HepG2 (cell line): Measurements from ENCODE around the gene SBK2. TPM values are rescaled to one million over a fixed set of nuclear protein-coding genes. Genes with fewer than 3 reads are reported as not detected.

Experiments
- BATF2 ChIP-seq: sonication (generic); formaldehyde crosslinking; IDR thresholded peaks from 2 replicates; pipeline ENCODE4 v1.8.0; 2022; ENCODE audit warnings: mild to moderate bottlenecking, missing genetic modification reagents, moderate library complexity
- HIVEP1 ChIP-seq: sonication (generic); formaldehyde crosslinking; IDR thresholded peaks from 2 replicates; pipeline ENCODE4 v1.4.0; 2020; ENCODE audit warnings: mild to moderate bottlenecking, missing genetic modification reagents
- HMGXB4 ChIP-seq, 2 experiments: sonication (generic) in 1 of 2; formaldehyde crosslinking in 1 of 2; IDR thresholded peaks; 2 replicates each; pipeline versions ENCODE4 v1.4.0 to v1.6.1; 2018 to 2020; ENCODE audit warnings: missing genetic modification reagents in 2 of 2, borderline replicate concordance in 1 of 2, low read depth in 1 of 2, mild to moderate bottlenecking in 1 of 2, missing biosample characterization in 1 of 2
- HNRNPLL ChIP-seq: fragments of 200-400 bp; formaldehyde crosslinking; IDR thresholded peaks from 2 replicates; pipeline ENCODE4 v1.6.1; 2017; ENCODE audit warnings: mild to moderate bottlenecking, low read depth, low read length; ENCODE audit not compliant: poor library complexity, severe bottlenecking
- RBFOX2 ChIP-seq: fragments of 200-400 bp; formaldehyde crosslinking; IDR thresholded peaks from 2 replicates; pipeline ENCODE4 v1.6.1; 2017; ENCODE audit warnings: low read depth, mild to moderate bottlenecking, low read length
- THAP9 ChIP-seq: sonication (generic); formaldehyde crosslinking; IDR thresholded peaks from 2 replicates; pipeline ENCODE4; 2020; ENCODE audit warnings: missing genetic modification reagents, mild to moderate bottlenecking, borderline replicate concordance
- ZFP36L1 ChIP-seq: sonication (generic); formaldehyde crosslinking; IDR thresholded peaks from 2 replicates; pipeline ENCODE4 v1.8.0; 2022; ENCODE audit warnings: mild to moderate bottlenecking, missing genetic modification reagents, moderate library complexity
- ZKSCAN8 ChIP-seq: IDR thresholded peaks from 2 replicates; pipeline ENCODE4 v1.6.1; 2016; ENCODE audit warnings: borderline replicate concordance, missing genetic modification reagents, missing compliant biosample characterization
- ZNF513 ChIP-seq: sonication (generic); formaldehyde crosslinking; conservative IDR thresholded peaks from 2 replicates; pipeline ENCODE4 v1.5.0; 2020; ENCODE audit warnings: missing genetic modification reagents
- ZNF687 ChIP-seq: sonication (generic); formaldehyde crosslinking; IDR thresholded peaks from 2 replicates; pipeline ENCODE4 v1.5.1; 2020; ENCODE audit warnings: mild to moderate bottlenecking, missing genetic modification reagents, moderate library complexity
- ZNF766 ChIP-seq: sonication (generic); formaldehyde crosslinking; IDR thresholded peaks from 2 replicates; pipeline ENCODE4 v1.5.0; 2020; ENCODE audit warnings: missing genetic modification reagents, borderline replicate concordance
- ZNF775 ChIP-seq: sonication (generic); formaldehyde crosslinking; IDR thresholded peaks from 2 replicates; pipeline ENCODE4 v1.4.0; 2020; ENCODE audit warnings: missing genetic modification reagents, mild to moderate bottlenecking, moderate library complexity, borderline replicate concordance
- polyA plus RNA-seq, 8 experiments: library from polyadenylated mRNA; depleted of rRNA in 3 of 8; stranded (reverse) in 7 of 8; unstranded in 1 of 8; fragments of >200 nt; fragmentation: Illumina TruSeq in 4 of 8; extraction: Trizol in 4 of 8; gene quantifications; 2 replicates each; pipeline versions ENCODE4 v1.2.1 to v1.2.3, GENCODE V29; 2011 to 2016; ENCODE audit warnings: low read depth in 4 of 8, missing spikeins in 1 of 8, mixed read lengths in 1 of 8; ENCODE audit not compliant: insufficient read depth in 1 of 8
- total RNA-seq, 5 experiments: library from RNA; depleted of rRNA; stranded (reverse); fragments of >200 nt; fragmentation: Illumina TruSeq; extraction: Trizol; gene quantifications; 2 replicates each; pipeline ENCODE4 v1.2.3, GENCODE V29; 2016; ENCODE audit warnings: low read depth in 1 of 5

The SBK2 gene
- total and polyA plus RNA-seq, 2 of the 13 experiments (the other 11 are each of a cell fraction or from before 2014, with no cell fraction given), result 0.24 TPM; not detected in 1

GRCh38 chr19:55549500-55550320 lies 12.8 kb upstream of the SBK2 start (continued):
- TF ChIP-seq ZNF766 (no peak), ZFP36L1 (CRISPR knock-in tag) (no peak), ZKSCAN8 (CRISPR knock-in tag) (no peak), HMGXB4 (CRISPR knock-in tag; IDR thresholded peaks at IDR 0.05; ENCODE audit: borderline replicate concordance in 1 of 2, low read depth in 1 of 2) (0 out of 4 replicates have a peak, but pooled peaks of 1 of the 2 experiments have one; percentile 36), THAP9 (peak; percentile 45; the same call in 1 of the 2 replicates), ZNF775 (no peak), HNRNPLL (peak; percentile 39), ZNF687 (CRISPR knock-in tag) (peak; percentile 73), ZNF513 (no peak), RBFOX2 (peak; percentile 65), HIVEP1 (CRISPR knock-in tag) (0 out of 2 replicates have a peak, but pooled peaks have one; percentile 27), BATF2 (no peak)
